HG02884 (cell line): ENCODE results near the gene PRKAG2.
A peak's percentile ranks its signal among the peaks of the same experiment; 100 is the strongest.
"Not testable (repeated sequence)": the region's sequence is repeated elsewhere in the genome, so short reads cannot be mapped to it uniquely, and the experiment has no call there.

Experiments used
- ATAC-seq: cut with Tn5 transposase; IDR thresholded peaks from one replicate; pipeline ENCODE4 v1.9.1; 2021; ENCODE audit warnings: mild to moderate bottlenecking, moderate library complexity; ENCODE audit not compliant: unreplicated experiment

The PRKAG2 gene

GRCh38 chr7:151790830-151791620 lies 85.9 kb downstream of the PRKAG2 start:
- no peak for ATAC-seq

- ATAC-seq = no peak
Measured at GRCh38 chr7:151790095-151790829, 86.7 kb downstream of the PRKAG2 start.

- ATAC-seq = no peak
Measured at GRCh38 chr7:151789380-151789947, 87.5 kb downstream of the PRKAG2 start.

DNA sequence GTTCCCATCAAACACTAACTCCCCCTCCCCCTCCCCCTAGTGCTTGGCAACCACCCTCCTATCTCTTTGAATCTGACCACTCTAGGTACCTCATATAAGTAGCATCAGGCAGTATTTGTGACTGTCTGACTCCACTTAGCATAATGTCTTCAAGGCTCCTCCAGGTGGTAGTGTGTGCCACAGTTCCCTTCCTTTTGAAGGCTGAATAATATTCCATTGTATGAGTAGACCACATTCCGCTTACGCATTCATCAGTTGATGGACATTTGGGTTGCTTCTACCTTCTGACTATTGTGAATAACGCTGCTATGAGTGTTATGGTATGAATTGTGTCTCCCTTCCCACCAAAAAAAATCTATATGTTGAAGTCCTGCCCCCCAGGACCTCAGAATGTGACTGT lies 89.6 kb downstream of the PRKAG2 start:
- ATAC-seq = no peak

DNA sequence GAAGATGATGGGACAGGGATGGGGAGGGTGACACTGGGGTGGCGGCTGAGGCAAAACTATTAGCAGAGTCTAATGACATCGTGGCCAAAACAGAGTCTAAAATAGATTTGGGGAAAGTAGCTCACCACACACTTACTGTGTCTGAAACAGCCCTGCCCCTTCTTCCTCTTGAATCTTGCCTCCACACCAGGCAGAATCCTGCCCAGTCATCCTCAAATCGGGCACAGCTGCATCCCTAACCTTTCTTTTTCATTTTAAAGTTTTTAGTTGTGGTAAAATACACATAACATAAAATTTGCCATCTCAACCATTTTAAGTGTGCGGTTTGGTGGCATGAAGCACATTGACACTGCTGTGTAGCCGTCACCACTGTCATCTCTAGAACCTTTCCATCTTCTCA lies 90.0 kb downstream of the PRKAG2 start:
- no peak for ATAC-seq

- no peak for ATAC-seq
Measured at GRCh38 chr7:151786241-151786640, 90.7 kb downstream of the PRKAG2 start.

- no peak for ATAC-seq
Measured at GRCh38 chr7:151785681-151785965, 91.3 kb downstream of the PRKAG2 start.

DNA sequence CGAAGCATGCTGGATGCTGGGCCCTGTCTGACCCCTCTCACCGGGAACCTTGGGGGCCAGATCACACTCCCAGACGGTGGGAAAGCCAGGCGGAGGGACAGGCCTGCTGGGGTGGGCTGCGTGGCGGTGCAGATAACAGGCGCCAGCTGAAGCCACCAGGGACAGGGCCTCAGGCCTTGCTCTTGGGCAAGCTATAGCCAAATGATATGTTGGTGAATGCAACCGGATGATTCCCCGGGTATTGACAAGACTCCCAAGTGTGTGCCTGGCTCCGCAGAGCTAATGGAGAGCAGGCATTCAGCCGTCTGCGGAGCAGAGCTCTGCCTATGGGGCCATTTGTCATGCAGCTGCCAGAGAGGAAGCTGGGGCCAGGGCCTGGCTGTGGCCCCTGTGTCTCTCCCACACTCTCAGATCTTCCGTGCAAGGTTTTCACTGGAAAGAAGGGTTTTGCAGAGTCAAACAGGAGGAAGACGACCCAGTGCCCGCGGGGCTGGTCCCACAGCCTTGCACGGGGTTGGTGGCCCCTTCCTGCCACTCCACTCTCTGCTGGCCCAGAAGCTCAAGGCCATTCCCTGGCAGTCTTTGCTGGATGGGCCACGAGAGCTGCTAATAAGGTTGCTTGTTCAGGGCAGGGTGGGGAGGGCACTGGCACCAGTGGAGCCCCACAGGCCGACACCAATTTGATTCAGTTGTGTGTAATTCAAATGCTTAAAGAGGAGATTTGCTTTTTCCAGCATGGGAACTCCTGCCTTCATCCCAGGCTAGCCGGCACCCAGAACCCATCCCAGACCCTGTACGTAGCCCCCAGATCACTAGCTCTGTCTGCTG lies 91.8 kb downstream of the PRKAG2 start:
- no peak for ATAC-seq

DNA sequence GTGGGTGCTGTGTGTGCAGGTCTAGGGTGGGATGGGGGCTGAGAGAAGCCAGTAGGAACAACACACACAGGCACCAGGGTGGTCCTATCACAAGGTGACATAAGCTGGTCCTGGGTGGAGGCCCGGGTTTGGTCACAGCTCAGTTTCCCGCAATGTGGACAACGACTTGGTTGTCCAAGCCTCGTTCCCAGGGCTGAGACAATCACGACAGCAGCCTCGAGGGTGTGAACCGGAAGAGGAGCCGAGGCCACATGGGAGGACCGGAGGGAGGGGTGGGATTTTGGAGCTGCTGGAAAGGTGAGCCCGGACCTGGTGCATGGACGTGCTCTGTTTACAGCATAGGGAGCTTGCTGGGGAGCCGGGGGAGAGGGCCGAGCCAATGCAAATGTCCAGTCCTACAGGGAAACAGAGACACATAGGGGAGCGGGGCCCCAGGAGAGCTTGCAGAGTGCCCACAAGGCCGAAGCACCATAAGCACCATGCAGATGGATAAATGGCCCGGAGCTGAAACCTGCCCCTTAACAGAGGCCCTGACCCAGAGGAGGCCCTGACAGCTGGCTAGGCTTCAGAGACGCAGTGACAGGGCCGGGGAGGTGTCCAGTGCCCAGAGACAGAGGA lies 92.8 kb downstream of the PRKAG2 start:
- ATAC-seq = no peak

- ATAC-seq = peak; percentile 84
Measured at GRCh38 chr7:151782598-151783448, 94.1 kb downstream of the PRKAG2 start.

- ATAC-seq = not testable (repeated sequence)
Measured at GRCh38 chr7:151782256-151782597, 94.7 kb downstream of the PRKAG2 start.

GRCh38 chr7:151781161-151781845 lies 95.6 kb downstream of the PRKAG2 start:
- ATAC-seq = no peak

DNA sequence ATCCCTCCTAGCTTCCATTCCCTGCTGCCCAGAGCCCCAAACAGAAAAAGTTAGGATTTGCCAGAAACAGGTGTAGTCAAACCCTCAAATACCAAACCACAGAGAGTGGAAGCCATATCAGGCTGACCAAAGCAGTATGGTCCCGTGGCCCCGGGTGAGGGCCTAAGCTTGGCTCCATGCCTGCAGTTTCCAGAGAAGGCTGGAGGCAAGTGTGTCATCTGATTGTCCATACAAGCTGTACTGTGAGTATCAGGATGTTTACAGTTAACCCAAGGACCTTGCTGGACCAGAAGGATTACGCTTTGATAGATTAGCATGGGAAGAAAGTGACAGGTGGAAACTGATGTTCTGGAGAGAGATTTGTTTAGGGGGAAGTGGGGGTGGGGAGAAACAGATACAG lies 96.3 kb downstream of the PRKAG2 start:
- ATAC-seq = no peak

- no peak for ATAC-seq
Measured at GRCh38 chr7:151779678-151780077, 97.2 kb downstream of the PRKAG2 start.

DNA sequence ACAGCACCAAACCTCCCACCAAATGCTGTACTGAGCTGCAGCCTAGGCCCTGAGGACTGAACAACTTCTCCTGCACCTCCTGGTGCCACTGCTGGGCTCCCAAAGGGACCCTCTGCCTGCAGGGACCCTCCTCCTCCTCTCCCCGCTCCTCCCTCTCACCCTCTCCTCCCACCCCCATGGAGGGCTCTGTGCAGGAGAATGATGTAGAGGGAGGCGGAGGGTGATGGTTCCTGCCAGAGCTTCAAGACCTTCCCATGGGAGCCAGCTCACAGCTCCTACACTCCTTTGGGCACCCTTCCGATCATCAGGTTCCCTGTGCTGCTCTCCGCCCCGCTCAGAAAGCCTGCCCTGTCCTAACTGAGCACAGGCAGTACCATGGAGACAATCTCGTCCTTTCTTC lies 97.7 kb downstream of the PRKAG2 start:
- ATAC-seq = no peak

DNA sequence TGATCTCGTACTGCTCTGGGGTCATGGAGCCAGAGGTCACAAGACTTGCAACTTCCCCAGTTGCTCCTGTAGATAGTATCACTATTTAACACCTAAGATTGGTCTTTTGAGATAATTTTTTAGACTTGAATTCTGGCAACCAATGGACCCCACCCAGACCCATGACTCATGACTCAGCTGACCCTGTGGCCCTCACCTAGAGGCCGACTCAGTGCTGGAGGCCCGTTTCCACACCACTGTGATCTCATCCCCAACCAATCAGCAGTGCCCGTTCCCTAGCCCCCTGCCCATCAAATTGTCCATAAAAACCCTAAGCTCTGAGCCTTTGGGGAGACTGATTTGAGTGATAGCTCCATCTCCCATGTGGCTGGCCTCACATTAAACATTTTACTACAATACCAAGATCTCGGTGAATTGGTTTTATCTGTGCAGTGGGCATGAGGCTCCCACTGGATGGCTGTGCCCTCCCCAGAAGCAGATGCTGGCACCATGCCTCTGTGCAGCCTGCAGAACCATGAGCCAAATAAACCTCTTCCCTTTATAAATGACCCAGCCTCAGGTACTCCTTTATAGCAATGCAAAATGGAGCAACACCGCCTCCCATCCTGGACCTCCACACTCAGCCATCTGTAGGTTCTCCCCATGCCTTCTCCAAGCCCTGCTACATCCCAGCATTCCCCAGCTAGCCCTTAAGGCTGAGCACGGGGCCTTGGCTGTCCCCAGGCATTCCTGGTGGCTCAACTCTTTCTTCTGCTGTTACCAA lies 98.8 kb downstream of the PRKAG2 start:
- ATAC-seq = no peak

DNA sequence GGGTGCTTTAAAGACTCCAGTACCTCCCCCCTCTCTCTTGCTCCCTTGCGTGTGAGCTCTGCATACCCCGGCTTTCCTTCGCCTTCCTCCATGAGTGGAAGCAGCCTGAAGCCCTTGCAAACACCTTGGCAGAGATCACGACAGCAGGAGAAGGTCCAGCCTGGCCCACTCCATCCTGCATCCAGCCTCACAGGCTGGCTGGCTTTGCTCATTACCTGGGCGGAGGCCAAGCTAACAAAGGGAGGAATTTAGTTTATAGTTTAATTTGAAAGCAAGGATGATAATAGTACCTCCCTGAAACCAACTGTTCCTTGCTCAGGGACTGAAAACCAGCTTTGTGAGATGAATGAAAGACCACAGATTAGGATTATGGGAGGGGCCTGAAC lies 99.4 kb downstream of the PRKAG2 start:
- no peak for ATAC-seq

DNA sequence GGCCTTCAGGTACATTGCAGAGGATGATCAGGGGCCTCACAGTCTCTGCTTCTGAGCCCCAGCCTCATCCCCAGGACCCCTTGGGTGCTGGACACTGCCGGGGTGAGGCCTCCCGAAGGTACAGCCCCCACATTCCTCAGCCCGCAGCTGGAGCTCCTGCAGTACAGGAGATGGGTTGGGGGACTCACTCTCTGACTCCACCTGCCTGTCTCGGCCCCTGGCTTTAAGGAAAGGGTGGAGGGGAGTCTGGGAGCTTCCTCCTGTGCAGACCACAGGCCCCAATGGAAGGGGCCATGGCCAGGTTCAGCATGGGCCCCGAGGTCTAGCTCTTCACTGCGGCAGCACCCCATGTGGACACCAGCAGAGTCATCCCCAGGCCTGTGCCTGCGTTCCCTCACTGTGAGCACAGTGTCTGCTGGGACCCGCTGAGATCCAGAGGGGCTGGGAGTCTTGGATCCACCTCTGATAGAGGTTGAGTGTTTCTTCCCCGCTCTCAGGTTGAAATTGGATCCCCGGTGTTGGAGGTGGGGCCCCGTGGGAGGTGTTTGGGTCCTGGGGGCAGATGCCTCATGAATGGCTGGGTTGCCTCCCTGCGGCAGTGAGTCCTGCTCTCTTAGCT lies 99.9 kb downstream of the PRKAG2 start:
- ATAC-seq = no peak
